Measurements from ENCODE around the gene NDUFS2. TPM values are rescaled to one million over a fixed set of nuclear protein-coding genes. Genes with fewer than 3 reads are reported as not detected.

Gene NDUFS2
- total and polyA plus RNA-seq, 9 of the 15 experiments (the other 6 are each of a cell fraction or from before 2014, with no cell fraction given), result 70.0 to 176 (median 141) TPM

DNA sequence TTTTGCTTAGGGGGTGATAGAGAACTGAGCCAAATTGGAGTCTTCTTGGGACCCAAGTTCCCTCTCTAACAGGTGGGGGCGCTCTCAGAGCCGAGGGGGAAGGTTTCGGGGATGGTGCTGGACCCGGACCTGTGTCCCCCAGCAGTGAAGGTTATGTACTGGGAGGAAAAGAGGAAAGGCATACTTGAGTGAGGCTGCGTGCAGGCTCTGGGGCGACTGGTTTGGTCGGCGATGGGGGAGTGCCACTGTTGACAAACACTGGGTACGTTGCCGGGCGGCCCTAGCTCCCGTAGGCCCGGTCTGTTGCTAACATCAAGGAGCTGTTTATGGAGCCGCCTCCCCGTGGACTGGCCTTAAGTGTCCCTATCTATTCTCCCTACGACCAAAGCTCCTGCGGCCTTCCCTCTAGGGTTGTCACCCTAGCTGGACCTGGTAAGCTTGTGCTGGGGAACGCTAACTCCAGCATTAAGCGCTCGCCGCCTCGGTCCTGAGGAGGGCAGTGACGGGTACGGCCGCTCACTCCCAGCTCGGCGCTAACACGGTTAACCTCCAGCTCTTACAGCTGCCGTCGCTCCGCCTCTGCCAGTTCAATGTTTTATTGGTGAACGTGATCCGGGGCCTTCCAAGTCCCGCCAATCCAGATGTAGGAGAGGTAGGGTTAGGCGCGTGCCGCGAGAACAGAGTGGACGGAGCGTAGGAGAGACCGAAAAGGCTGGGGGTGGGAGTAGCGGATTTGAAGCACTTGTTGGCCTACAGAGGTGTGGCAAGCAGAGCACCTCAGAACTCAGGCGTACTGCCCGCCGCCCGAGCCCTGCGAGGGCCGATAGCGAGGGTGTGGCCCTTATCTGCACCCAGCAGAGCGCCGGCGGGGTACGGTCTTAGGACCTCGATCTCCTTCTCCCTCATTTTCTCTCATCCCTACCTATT lies 36.2 kb upstream of the NDUFS2 start, which contains the start of gene PPOX (continued):
- TF ChIP-seq, protein P1, sequence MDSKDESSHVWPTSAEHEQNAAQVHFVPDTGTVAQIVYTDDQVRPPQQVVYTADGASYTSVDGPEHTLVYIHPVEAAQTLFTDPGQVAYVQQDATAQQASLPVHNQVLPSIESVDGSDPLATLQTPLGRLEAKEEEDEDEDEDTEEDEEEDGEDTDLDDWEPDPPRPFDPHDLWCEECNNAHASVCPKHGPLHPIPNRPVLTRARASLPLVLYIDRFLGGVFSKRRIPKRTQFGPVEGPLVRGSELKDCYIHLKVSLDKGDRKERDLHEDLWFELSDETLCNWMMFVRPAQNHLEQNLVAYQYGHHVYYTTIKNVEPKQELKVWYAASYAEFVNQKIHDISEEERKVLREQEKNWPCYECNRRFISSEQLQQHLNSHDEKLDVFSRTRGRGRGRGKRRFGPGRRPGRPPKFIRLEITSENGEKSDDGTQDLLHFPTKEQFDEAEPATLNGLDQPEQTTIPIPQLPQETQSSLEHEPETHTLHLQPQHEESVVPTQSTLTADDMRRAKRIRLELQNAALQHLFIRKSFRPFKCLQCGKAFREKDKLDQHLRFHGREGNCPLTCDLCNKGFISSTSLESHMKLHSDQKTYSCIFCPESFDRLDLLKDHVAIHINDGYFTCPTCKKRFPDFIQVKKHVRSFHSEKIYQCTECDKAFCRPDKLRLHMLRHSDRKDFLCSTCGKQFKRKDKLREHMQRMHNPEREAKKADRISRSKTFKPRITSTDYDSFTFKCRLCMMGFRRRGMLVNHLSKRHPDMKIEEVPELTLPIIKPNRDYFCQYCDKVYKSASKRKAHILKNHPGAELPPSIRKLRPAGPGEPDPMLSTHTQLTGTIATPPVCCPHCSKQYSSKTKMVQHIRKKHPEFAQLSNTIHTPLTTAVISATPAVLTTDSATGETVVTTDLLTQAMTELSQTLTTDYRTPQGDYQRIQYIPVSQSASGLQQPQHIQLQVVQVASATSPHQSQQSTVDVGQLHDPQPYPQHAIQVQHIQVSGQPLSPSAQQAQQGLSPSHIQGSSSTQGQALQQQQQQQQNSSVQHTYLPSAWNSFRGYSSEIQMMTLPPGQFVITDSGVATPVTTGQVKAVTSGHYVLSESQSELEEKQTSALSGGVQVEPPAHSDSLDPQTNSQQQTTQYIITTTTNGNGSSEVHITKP (IDR thresholded peaks at IDR 0.05; ENCODE audit: partially characterized antibody), result peak; percentile 87
- TF ChIP-seq YY1 (IDR thresholded peaks at IDR 0.05; ENCODE audit: borderline replicate concordance in 1 of 3, control insufficient read depth in 1 of 3, extremely low read depth in 1 of 3, insufficient read depth in 3 of 3, insufficient read length in 1 of 3, insufficient replicate concordance in 2 of 3, low read depth in 1 of 3, low read length in 2 of 3) (peak in 1 of 3 experiments; percentile 32), RHOXF2B (CRISPR knock-in tag; conservative IDR thresholded peaks at IDR 0.05) (no peak), POLR3G (IDR thresholded peaks at IDR 0.05; ENCODE audit: extremely low read depth, insufficient read length, insufficient replicate concordance) (no peak), ZKSCAN8 (CRISPR knock-in tag; IDR thresholded peaks at IDR 0.05) (no peak; the same call in 1 of the 2 replicates), KDM1A (IDR thresholded peaks at IDR 0.05) (peak; percentile 93 to 94), STAT5A (IDR thresholded peaks at IDR 0.05; ENCODE audit: borderline replicate concordance, low read length) (peak; percentile 93), ARID2 (IDR thresholded peaks at IDR 0.05) (no peak), SAP30 (IDR thresholded peaks at IDR 0.05; ENCODE audit: borderline replicate concordance, insufficient read depth, low read depth, low read length, poor library complexity, severe bottlenecking) (peak; percentile 55), JUNB (CRISPR knock-in tag; conservative IDR thresholded peaks at IDR 0.05) (no peak), HIVEP1 (CRISPR knock-in tag; IDR thresholded peaks at IDR 0.05) (no peak), MBD2 (IDR thresholded peaks at IDR 0.05; ENCODE audit: borderline replicate concordance, low read depth) (peak; percentile 79), GABPB1 (CRISPR knock-in tag; IDR thresholded peaks at IDR 0.05) (peak; percentile 68), POLR2G (IDR thresholded peaks at IDR 0.05; ENCODE audit: low read depth, low read length) (peak; percentile 93), FOXA3 (CRISPR knock-in tag; conservative IDR thresholded peaks at IDR 0.05 in 1 of 2, IDR thresholded peaks at IDR 0.05 in 1 of 2) (0 out of 4 replicates have a peak, but pooled peaks have one; percentile 35 to 37), PCBP1 (IDR thresholded peaks at IDR 0.05; ENCODE audit: low read depth, low read length, poor library complexity, severe bottlenecking) (no peak), ZNF347 (CRISPR knock-in tag; IDR thresholded peaks at IDR 0.05; ENCODE audit: low read depth) (no peak)
- TF ChIP-seq, protein P2, sequence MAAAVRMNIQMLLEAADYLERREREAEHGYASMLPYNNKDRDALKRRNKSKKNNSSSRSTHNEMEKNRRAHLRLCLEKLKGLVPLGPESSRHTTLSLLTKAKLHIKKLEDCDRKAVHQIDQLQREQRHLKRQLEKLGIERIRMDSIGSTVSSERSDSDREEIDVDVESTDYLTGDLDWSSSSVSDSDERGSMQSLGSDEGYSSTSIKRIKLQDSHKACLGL (CRISPR knock-in tag; IDR thresholded peaks at IDR 0.05; ENCODE audit: borderline replicate concordance, poor library complexity, severe bottlenecking), result no peak
- TF ChIP-seq, protein P3, sequence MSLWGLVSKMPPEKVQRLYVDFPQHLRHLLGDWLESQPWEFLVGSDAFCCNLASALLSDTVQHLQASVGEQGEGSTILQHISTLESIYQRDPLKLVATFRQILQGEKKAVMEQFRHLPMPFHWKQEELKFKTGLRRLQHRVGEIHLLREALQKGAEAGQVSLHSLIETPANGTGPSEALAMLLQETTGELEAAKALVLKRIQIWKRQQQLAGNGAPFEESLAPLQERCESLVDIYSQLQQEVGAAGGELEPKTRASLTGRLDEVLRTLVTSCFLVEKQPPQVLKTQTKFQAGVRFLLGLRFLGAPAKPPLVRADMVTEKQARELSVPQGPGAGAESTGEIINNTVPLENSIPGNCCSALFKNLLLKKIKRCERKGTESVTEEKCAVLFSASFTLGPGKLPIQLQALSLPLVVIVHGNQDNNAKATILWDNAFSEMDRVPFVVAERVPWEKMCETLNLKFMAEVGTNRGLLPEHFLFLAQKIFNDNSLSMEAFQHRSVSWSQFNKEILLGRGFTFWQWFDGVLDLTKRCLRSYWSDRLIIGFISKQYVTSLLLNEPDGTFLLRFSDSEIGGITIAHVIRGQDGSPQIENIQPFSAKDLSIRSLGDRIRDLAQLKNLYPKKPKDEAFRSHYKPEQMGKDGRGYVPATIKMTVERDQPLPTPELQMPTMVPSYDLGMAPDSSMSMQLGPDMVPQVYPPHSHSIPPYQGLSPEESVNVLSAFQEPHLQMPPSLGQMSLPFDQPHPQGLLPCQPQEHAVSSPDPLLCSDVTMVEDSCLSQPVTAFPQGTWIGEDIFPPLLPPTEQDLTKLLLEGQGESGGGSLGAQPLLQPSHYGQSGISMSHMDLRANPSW (CRISPR knock-in tag; IDR thresholded peaks at IDR 0.05), result no peak
